Activated naive CD8-positive, alpha-beta T cell (primary cell): ENCODE data around the gene TBXA2R.

ENCODE experiments used
- H3K27ac Mint-ChIP-seq: one replicate; pipeline ENCODE4 v1.8.0; 2021; ENCODE audit warnings: mixed read lengths
- H3K27me3 Mint-ChIP-seq: one replicate; pipeline ENCODE4 v1.8.0; 2021; ENCODE audit warnings: mixed read lengths
- H3K36me3 Mint-ChIP-seq: one replicate; pipeline ENCODE4 v1.8.0; 2021; ENCODE audit warnings: mixed read lengths
- H3K4me1 Mint-ChIP-seq: one replicate; pipeline ENCODE4 v1.8.0; 2021; ENCODE audit warnings: low read depth, mixed read lengths
- H3K4me3 Mint-ChIP-seq: one replicate; pipeline ENCODE4 v1.8.0; 2021; ENCODE audit warnings: mild to moderate bottlenecking, mixed read lengths
- H3K9me3 Mint-ChIP-seq: one replicate; pipeline ENCODE4 v1.8.0; 2021; ENCODE audit warnings: low read depth, mixed read lengths

Gene TBXA2R

DNA sequence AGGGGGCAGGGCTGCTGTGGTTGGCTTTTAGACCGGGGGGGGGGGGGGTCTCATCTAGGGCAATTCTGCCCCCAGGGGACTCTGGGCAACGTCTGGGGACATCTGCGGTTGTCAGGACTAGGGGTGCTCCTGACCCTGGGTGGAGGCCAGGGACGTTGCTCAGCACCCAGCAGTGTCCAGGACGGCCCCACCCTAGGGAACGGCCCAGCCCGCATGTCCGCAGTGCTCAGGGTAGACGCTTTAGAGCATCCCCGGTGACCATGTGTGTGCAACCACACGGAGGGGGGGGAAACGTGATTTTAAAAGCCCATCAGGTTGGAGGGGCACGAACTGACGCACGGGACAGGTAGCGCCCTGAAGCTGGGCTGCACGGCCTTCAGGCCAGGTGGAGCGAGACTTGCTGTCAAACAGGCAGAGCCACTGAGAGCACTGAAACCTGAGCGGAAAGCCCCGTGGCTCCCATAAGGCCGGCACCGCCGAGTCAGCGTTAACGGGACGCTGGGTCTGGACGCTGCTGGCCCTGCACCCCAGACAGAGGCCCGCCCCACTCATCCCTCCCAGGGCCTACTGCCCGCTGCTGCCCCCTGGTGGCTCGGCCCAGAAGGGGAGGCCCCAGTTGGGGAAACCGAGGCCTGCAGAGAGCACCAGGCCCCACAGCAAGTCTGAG lies 11.6 kb upstream of the TBXA2R start:
- no peaks in the 10 kb centered on the region for H3K9me3 Mint-ChIP-seq
- no peaks in the 10 kb centered on the region for H3K36me3 Mint-ChIP-seq
- no peaks in the 10 kb centered on the region for H3K27me3 Mint-ChIP-seq
- peaks cover 9% of the 10 kb centered on the region for H3K4me1 Mint-ChIP-seq
- H3K27ac Mint-ChIP-seq = no peak overlapping the region
- H3K4me3 Mint-ChIP-seq = no peak overlapping the region

DNA sequence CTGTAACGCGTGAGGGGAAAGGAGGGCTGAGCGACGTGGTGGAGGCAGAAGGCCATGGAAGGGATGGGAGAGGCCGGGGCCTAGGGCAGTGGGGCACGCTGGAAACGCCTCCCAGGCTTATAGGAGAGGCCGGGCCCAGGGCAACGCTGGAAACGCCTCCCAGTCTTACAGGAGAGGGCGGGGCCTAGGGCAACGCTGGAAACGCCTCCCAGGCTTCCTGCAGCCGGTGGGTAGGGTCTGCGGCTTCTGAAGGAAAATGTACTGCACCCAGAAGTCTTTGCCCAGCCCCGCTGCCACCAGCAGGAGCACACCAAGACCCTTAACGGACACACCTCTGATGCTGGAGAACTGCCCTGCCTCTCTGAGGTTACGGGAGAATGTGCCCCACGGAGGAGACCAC lies 10.8 kb upstream of the TBXA2R start:
- Mint-ChIP-seq H3K36me3 (no peaks in the 10 kb centered on the region), H3K27ac (no peak overlapping the region), H3K4me3 (no peak overlapping the region), H3K27me3 (no peaks in the 10 kb centered on the region), H3K9me3 (no peaks in the 10 kb centered on the region), H3K4me1 (peaks cover 9% of the 10 kb centered on the region)

DNA sequence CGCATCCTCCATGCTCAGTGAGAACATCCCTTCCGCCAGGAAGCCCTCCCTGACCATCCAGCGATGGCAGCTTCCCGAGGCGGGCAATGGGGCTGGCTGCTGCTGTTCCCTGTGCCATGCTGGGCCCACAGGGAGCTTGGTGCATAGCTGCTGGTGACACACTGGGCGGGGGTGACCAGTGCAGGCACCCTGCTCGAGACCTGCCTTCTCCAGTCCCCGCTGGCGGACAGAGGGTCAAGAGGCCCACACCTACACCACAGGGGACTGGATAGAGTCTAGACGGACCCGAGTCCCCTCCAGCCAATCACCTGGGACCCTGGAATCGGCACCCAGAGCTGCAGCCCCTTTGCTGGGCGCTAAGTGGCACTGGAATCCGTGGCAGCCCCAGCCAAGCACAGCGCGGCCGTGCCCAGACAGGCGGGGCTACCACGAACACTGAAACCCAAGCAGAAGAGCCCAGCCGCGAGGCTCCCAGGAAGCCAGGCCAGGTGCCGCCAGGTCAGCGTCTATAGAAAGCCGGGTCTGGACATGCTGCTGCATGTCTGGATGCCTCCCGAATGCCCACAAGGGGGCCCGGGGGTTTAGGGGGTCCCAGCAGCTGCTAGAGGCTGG lies 9.0 kb upstream of the TBXA2R start:
- Mint-ChIP-seq H3K36me3 (no peaks in the 10 kb centered on the region), H3K4me1 (peaks cover 9% of the 10 kb centered on the region), H3K4me3 (no peak overlapping the region), H3K27ac (no peak overlapping the region), H3K27me3 (no peaks in the 10 kb centered on the region), H3K9me3 (no peaks in the 10 kb centered on the region)

DNA sequence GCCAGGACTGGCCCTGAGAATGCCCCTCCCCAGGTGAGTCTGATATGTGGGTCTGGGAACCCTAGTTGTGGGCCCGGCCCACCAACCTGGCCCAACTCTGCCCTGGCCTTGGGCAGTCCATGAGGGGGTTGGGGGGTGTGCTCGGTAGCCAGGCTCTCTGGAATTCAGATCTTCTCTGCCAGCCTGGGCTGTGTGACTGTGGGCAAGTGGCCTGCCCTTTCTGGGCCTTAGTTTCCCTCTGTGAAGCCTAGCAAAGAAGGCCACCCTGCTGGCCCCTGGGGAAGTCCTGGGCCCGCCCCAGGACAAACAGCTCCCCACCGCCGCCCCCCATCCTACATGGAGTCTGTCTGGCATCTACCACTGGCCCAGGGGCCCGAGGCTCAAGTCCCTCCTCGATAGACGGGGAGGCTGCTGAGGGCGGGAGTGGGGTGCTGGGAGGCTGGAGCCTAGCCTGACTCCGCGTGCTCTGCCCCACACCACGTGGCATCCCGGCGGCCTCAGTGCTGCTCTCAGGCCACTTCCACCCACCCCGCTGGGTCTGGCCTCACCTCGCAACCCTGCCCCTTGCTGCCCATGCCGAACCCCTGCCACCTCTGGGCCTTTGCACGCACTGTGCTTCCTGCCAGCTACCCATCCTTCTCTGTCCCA lies 8.3 kb upstream of the TBXA2R start:
- H3K27me3 Mint-ChIP-seq = no peaks in the 10 kb centered on the region
- H3K4me3 Mint-ChIP-seq = no peak overlapping the region
- no peak overlapping the region for H3K27ac Mint-ChIP-seq
- no peaks in the 10 kb centered on the region for H3K36me3 Mint-ChIP-seq
- no peaks in the 10 kb centered on the region for H3K9me3 Mint-ChIP-seq
- H3K4me1 Mint-ChIP-seq = peaks cover 9% of the 10 kb centered on the region

DNA sequence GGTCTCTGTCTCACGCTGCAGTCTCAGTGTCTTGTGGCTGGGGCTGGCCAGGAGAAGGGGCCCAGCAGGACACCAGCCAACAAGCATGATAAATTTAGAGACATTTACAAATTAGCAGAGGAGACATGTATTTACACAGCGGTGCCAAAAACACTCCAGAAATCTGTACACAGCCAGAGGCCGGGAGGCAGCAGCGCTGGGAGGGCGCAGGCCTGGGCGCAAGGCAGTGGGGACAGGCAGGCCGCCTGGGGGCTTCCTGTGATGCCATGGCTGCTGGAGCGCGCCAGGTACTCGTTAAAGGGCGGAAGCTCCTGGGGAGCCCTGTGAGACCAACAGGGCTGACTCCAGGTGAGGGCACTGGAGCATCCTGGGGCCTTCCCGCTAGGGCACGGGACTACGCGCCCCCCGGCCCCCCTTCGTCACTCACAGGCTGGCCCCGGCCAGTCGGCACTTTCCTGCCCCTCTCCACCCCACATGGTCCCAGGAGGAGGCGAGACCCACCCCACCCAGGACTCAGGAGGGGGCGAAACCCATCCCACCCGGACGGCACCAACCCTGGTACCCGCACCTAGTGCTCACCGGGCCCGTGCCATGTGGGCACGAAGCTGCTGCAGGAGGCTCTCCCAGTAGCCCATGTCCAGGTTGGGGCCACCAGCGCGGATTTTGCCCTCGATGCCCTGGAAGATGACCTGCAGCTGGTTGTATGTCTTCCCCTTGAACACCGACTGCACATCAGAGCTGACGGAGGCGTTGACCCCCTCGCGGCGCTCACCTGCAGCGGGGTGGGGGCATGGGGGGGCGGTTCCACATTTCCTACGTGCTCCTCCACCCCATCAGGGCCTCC lies 7.4 kb upstream of the TBXA2R start:
- Mint-ChIP-seq H3K4me1 (peaks cover 9% of the 10 kb centered on the region), H3K36me3 (no peaks in the 10 kb centered on the region), H3K27me3 (no peaks in the 10 kb centered on the region), H3K9me3 (no peaks in the 10 kb centered on the region), H3K27ac (no peak overlapping the region), H3K4me3 (no peak overlapping the region)

DNA sequence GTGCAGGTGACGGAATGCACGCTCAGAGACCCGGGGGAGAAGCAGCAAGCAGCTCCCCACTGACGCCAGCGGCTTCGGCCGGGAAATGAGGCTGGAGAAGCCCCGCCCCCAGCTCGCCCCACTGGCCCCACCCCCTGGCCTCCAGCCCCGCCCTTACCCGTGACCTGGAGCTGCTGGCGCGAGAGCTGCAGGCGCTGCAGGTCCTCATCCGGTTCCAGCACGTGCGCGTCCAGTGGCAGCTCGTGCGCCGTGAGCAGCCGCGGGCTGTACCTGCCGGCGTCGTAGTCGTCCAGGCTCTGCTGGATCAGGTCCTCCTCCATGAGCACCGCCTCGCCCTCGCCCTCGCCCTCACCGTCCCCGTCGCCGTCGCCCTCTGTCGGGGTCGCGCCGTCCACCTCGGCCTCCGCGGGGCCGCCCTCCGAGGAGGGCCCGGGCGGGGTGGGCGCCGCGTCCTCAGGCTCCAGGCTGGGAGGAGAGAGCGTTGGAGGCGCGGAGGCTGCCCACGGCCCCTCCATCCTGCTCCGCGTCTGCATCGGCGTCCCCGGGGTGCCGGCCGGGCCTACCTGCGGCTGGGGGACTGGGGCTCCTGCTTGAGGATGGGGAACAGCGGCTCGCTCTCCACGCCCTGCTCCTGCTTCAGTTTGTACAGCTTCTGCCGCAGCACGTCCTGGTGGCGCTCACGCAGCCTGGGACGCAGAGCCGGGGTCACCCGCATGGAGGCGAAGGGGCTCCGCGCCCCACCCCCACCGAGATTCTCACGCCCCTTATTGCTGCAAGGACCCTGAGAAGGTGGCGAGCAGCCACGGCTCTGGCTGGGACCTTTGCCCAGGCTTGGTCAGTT lies 6.4 kb upstream of the TBXA2R start:
- Mint-ChIP-seq H3K36me3 (no peaks in the 10 kb centered on the region), H3K27ac (no peak overlapping the region)

DNA sequence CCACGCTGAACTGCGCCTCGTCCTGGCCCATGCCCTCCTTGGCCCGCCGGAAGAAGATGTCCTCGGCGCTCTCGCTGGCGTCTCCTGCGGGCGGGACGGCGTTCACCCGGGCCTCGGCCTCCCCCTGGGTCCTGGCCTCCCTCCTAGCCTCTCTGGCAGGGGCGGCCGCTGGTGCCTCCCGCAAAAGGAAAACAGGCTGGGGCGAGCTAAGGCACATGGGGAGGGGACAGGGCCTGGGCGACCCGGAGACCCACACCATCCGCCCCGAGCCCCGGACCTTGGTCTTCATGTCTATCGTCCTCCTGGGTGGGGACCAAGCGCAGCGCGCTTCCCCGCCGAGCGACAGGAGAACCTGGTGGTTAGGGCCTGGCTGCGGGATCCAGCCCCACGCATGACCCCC lies 5.7 kb upstream of the TBXA2R start:
- Mint-ChIP-seq H3K27ac (no peak overlapping the region), H3K4me1 (peaks cover 12% of the 10 kb centered on the region), H3K27me3 (no peaks in the 10 kb centered on the region), H3K9me3 (no peaks in the 10 kb centered on the region), H3K36me3 (no peaks in the 10 kb centered on the region), H3K4me3 (no peak overlapping the region)

More for the DNA sequence above, 6.4 kb upstream of the TBXA2R start:
- Mint-ChIP-seq H3K9me3 (no peaks in the 10 kb centered on the region), H3K4me3 (no peak overlapping the region), H3K27me3 (no peaks in the 10 kb centered on the region), H3K4me1 (peaks cover 13% of the 10 kb centered on the region)

DNA sequence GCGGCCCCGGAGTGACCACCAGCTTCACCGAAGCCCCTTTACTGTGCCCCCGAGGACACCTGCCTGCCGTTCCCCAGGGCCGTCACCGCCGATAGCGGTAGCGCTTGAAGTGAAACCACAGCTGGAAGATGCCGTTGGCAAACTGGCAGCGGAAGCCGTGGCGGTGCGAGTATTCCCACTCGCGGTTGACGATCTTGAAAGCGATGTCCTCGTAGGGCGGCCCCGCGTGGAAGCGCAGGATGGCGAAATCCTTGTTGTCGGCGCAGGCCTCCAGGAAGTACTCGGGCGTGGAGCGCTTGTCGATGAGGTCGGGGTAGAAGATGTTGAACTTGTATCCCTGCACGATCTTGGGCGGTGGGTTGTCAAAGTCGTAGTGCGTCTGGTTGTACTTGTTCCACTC lies 5.2 kb upstream of the TBXA2R start:
- peaks cover 10% of the 10 kb centered on the region for H3K4me1 Mint-ChIP-seq
- H3K27me3 Mint-ChIP-seq = no peaks in the 10 kb centered on the region
- no peak overlapping the region for H3K27ac Mint-ChIP-seq
- H3K4me3 Mint-ChIP-seq = no peak overlapping the region
- no peaks in the 10 kb centered on the region for H3K9me3 Mint-ChIP-seq
- H3K36me3 Mint-ChIP-seq = no peaks in the 10 kb centered on the region

DNA sequence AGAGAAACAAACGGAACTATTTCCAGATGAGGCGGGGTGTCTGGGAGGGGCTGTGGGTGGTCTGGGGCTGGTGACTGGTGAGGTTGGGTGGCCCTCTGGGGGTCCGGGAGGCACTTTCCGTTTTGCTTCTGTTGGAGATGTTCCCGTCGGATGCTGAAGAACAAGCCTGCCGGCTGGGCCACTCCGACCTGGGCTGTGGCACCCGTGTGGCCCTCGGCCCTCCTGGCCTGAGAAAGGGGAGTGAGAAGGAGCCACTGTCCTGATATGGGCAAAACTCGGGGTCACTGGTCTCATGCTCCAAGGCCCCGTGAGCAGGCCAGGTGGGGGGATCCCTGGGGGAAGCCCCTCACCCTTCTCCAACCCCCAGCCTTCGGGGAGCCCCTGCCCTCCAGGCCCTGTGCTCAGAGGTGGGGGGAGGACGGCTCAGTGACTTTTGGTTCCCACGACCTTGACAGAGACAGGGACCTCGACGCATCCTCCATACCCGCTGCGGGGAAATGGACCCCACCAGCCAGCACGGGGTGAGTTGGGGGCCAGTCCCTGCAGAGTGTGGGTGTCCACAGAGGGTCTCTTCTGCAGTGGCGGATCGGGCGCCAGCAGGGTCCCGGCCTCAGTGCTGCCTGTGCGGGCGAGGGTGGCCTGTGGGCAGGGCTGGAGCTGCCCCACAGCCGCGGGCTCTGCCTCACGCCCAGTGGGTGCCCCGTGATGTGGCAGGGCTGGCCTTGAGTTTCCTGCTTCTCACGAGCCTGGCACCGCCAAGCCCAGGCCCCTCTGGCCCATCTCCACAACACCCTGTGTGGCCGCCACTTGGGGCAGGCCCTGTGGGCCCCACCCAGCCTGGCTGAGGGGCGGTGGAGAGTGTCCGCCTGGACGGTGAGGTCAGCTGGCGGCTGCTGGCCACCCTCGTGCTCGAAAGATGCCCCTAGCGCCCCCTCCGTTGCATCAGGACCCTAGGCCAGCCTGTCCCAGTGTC lies 4.4 kb upstream of the TBXA2R start:
- Mint-ChIP-seq H3K36me3 (no peaks in the 10 kb centered on the region), H3K4me3 (no peak overlapping the region), H3K9me3 (no peaks in the 10 kb centered on the region), H3K27ac (no peak overlapping the region), H3K4me1 (peaks cover 10% of the 10 kb centered on the region), H3K27me3 (no peaks in the 10 kb centered on the region)

DNA sequence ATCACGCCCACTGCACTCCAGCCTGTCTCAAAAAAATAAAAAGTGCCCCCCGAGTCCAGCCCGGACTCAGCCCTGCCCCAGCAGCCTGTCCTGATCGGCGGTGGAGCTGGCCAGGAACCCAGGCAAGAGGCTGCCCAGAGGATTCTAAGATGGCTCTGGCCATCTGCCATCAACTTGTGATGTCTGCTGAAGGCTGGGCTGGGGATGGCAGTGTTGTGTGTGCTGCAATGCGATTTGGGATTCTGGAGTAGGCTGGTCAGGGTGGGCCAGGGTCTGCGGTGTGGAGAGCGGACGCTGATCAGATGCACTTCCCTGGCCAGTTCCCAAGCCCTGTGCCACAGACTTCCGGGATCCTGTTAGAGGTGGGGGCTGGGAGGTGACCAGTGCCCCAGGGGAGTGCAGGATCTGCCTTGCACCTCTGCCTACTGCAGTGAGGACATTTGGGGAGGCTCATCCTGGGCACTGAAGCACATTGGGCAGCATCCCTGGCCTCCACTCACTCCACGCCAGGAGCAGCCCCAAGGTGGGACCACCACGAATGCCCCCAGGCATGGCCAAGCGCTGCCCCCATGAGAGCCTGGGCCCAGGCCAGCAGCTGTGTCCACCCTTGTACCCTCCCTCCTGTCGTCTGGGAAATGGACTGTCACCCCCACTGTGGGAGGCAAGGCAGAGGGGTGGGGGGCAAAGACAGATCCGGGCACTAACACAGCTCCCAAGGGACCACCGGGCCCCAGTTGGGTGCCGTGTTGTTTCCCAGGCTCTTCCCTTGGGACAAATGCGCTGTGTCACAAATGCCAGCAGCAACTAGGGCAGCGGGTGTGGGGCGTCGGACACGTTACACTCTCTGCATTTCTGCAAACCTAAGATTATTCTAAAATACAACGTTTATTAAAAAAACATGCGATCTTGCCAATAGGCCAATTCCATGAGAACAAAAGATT lies 3.4 kb upstream of the TBXA2R start:
- Mint-ChIP-seq H3K4me3 (no peak overlapping the region), H3K36me3 (no peaks in the 10 kb centered on the region), H3K27ac (no peak overlapping the region)

DNA sequence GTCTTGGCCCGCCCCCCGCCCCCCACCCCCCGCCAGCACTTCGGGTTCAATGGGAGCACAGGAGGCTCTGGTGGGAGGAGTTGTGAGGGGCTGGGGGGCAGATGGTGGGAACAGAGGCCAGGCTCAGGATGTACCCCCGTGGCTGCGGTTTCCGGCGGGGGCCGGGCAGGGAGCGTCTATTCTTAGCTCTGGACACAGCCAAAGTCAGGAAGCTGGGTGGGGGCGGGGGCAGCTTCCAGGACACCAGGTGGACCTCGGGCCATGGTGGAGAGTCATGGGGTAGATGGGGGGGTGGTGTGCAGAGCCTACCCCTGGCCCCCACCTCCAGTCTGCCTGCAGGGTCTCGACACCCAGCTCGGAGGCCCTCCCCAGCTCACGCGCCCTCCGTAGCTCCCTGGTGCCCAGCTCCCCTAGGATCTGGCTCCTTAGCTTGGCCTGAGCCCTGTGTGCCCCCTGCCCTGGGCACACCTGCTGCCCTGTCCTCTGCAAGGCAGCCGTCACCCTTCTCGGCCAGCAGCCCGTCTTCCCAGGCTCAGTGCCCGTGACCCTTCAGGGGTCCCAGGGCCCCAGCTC lies 2.2 kb upstream of the TBXA2R start:
- Mint-ChIP-seq H3K27ac (no peak overlapping the region), H3K36me3 (no peaks in the 10 kb centered on the region), H3K4me3 (no peak overlapping the region), H3K9me3 (no peaks in the 10 kb centered on the region), H3K27me3 (no peaks in the 10 kb centered on the region), H3K4me1 (peaks cover 10% of the 10 kb centered on the region)

More for the DNA sequence above, 3.4 kb upstream of the TBXA2R start:
- Mint-ChIP-seq H3K4me1 (peaks cover 10% of the 10 kb centered on the region), H3K27me3 (no peaks in the 10 kb centered on the region), H3K9me3 (no peaks in the 10 kb centered on the region)

DNA sequence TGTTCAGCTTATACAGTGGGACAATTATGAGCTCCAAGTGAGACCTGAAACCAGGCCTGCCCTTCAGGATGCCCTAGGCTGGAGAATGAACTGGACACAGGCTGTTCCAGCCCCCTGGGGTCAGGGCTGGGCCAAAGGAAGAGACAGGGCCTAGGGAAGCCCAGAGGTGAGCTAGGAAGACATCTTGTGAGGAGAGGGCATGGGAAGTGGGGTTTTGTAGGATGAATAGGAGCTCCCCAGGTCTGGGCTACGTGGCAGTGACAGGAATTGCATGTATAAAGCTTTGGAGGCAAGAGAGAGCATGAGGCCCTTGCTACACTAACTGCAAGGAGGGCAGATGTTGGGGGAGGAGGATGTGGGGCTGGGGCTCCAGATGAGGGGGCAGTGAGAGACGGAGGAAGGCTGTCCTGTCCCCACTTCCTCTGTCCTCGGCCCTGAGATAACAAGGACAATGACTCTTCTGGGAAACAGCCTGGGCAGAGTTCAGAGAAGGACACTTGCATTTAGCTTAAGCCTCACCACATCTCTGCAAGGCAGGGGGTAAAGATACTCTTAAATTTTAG lies 1.5 kb upstream of the TBXA2R start:
- Mint-ChIP-seq H3K4me1 (peaks cover 10% of the 10 kb centered on the region), H3K27me3 (no peaks in the 10 kb centered on the region), H3K36me3 (no peaks in the 10 kb centered on the region), H3K9me3 (no peaks in the 10 kb centered on the region), H3K4me3 (peak overlapping the region; percentile 63), H3K27ac (no peak overlapping the region)
